ENCODE measurements around the gene CYP2W1.
"Not testable (repeated sequence)": the region's sequence is repeated elsewhere in the genome, so short reads cannot be mapped to it uniquely, and the experiment has no call there.

Gene CYP2W1

GRCh38 chr7:983004-983615 is at the start of gene CYP2W1:
Gene CYP2W1, plus strand, starts transcription at chr7:983181. Its CDS starts 31 bp downstream, at chr7:983212.
- no peak for DNase-seq (ENCODE audit: low read depth)

GRCh38 chr7:934469-935163 is 48.4 kb upstream of the CYP2W1 start:
- DNase-seq (ENCODE audit: low read depth), result no peak

GRCh38 chr7:935164-935873 is 47.7 kb upstream of the CYP2W1 start:
- DNase-seq (ENCODE audit: low read depth), result no peak

GRCh38 chr7:935874-936385 is 47.1 kb upstream of the CYP2W1 start:
- no peak for DNase-seq (ENCODE audit: low read depth)

GRCh38 chr7:936386-937054 is 46.5 kb upstream of the CYP2W1 start:
- DNase-seq (ENCODE audit: low read depth), result no peak

GRCh38 chr7:937856-938484 is 45.0 kb upstream of the CYP2W1 start:
- no peak for DNase-seq (ENCODE audit: low read depth)

GRCh38 chr7:938546-939185 is 44.3 kb upstream of the CYP2W1 start:
- no peak for DNase-seq (ENCODE audit: low read depth)

- no peak for DNase-seq (ENCODE audit: low read depth)
Measured at GRCh38 chr7:939843-940242, 43.1 kb upstream of the CYP2W1 start.

GRCh38 chr7:940599-941408 is 42.2 kb upstream of the CYP2W1 start:
- no peak for DNase-seq (ENCODE audit: low read depth)

- DNase-seq (ENCODE audit: low read depth), result not testable (repeated sequence)
Measured at GRCh38 chr7:943793-944192, 39.2 kb upstream of the CYP2W1 start.

GRCh38 chr7:944744-945143 is 38.2 kb upstream of the CYP2W1 start:
- DNase-seq (ENCODE audit: low read depth), result no peak

- no peak for DNase-seq (ENCODE audit: low read depth)
Measured at GRCh38 chr7:945147-945555, 37.8 kb upstream of the CYP2W1 start.

- DNase-seq (ENCODE audit: low read depth), result no peak
Measured at GRCh38 chr7:945556-946255, 37.3 kb upstream of the CYP2W1 start.

GRCh38 chr7:946256-946996 is 36.6 kb upstream of the CYP2W1 start:
- no peak for DNase-seq (ENCODE audit: low read depth)

- no peak for DNase-seq (ENCODE audit: low read depth)
Measured at GRCh38 chr7:947391-948210, 35.4 kb upstream of the CYP2W1 start.

GRCh38 chr7:949021-949934 is 33.7 kb upstream of the CYP2W1 start:
- no peak for DNase-seq (ENCODE audit: low read depth)

GRCh38 chr7:951881-952547 is 31.0 kb upstream of the CYP2W1 start:
- DNase-seq (ENCODE audit: low read depth), result no peak

Measured in activated T-helper 1 cell treated with Interleukin-2 at 50 U/mL for 16 hours (primary cell).